ENCODE results near the gene DIO1. TPM values are rescaled to one million over a fixed set of nuclear protein-coding genes. Genes with fewer than 3 reads are reported as not detected.
"Not testable (repeated sequence)": the region's sequence is repeated elsewhere in the genome, so short reads cannot be mapped to it uniquely, and the experiment has no call there.

The DIO1 gene
- total RNA-seq, result not detected

DNA sequence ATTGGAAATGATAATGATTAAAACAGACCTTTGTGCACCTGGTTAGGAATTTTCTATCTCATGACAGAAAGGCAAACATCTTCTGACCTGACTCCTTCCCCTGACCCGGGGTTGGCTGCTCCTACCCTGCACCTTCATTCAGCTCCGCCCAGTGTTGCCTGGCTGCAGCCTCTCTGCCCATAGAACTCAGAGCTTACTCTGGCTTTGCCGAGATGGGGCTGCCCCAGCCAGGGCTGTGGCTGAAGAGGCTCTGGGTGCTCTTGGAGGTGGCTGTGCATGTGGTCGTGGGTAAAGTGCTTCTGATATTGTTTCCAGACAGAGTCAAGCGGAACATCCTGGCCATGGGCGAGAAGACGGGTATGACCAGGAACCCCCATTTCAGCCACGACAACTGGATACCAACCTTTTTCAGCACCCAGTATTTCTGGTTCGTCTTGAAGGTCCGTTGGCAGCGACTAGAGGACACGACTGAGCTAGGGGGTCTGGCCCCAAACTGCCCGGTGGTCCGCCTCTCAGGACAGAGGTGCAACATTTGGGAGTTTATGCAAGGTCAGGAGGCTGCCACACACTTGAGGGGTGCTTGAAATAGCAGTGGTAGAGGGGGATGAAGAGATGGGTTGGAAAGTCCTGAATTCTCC, at the start of gene DIO1:
TSS of gene DIO1 (plus strand) at position 189 of the 638 bp plus-strand sequence. CDS start at position 213, 24 bp downstream.
- no peak for DNase-seq

DNA sequence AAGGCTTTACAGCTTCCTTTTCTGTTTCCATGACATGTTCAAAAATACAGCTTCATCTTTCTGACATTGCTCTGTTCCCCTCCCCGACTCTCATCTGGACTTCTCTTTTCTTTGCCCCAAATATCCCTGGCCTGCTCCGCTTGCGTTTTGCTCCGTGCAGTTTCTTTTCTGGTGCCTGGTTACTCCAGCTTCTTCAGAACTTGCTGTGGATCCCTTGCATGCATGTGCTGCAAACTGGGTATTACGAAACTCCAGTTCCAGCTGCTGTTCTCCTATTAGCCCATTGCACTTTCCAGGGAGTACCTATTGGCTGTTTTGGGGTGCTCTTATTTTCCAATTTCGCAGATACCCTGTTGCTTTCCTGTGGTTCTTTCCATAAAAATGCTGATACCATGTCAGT, 46.0 kb upstream of the DIO1 start:
- no peak for DNase-seq

DNA sequence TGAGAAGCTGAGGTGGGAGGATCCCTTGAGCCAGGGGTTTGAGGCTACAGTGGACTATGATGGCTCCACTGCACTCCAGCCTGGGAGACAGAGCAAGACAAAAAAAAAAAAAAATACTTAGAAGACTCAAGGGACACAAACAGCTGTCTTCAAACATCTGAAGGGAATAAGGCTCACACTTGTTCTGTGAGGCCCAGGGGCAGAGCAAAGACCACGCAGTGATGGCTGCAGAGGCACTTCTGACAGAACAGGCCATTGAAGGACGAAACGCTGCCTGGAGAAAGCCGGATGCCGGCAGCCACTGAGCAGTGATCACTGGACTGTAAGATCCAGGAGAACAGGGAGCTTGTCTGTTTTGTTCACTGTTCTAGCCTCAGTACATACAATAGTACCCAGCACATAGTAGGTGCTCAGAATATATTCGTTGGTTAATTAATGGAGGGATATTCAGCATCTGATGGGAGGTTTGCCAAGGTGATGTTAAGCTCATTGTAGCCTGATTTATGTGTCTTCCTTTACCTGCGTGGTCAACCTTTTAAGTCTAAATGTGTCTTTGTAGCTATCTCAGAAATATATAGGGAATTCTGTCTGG, 43.8 kb upstream of the DIO1 start:
- DNase-seq, result no peak

DNA sequence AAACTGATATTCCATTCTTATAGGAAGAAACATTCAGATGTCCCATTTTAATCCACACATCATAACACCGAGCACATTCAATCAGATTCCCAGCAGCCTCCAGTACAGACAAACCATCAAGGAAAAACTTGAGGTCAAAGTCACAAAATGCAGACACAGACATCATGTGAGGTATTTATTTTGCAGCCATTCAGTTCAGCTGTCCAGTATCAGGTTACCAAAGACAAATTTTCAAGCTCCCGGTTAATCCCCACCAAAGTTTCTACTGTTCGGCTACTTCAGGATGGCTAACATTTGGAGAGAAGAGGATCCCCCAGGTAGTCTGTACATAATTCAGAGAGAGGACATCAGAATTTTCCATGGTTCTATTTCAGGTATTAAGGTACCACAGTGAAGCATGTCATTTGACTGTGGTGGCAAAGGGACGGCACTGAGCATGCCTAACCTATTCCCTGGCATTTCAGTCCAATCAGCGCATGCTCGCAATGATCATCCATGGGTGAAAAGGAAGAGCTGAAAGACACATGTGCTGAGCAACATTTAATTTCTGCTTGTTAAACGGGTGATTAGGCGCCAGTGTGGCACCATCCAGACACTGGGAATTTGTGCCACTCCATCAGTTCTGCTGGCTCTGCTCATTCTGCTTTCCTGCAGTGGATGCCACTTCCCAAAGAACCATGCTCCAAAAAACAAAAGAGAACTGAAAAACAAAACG, 42.3 kb upstream of the DIO1 start:
- DNase-seq, result no peak

DNA sequence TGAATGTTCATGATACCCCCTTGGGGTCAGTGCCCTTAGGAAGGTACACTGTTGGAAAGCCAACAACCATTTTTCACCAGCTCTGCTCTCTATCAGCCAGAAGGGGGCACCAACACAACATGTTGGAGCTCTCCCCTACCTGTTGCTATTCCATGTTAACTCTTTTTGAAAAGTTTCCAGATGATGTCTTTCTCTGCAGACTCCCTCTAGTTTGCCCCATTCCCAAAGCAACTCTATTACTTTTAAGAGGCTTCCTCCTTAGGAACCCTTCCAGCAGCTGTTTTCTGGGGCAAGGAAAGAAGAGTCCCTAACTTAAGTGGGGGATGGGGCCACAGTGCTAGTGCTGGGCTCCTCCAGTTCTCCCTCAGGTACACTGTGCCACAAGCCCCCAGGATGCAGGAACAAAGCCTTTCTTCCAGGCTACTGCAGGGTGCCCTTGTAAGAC, 33.0 kb upstream of the DIO1 start:
- DNase-seq, result peak; percentile 76

DNA sequence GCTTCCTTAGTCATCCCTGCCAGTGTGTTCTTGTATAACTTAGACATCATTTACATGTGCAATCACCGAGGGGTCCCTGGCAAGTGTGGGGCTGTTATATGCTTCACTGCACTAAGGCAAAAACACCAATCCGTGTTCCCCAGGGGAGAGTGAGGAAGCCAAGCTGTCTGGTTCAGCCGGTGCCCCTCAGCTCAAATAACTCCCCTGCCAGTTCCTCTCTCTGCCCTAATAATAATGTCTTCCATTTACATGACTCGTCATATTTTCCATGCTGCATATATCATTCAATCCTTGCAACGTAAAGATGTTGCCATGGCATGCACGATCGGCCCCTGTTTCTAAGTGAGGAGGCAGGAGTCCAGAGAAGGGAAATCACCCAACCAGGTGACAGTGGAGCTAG, 31.5 kb upstream of the DIO1 start:
- DNase-seq, result no peak

DNA sequence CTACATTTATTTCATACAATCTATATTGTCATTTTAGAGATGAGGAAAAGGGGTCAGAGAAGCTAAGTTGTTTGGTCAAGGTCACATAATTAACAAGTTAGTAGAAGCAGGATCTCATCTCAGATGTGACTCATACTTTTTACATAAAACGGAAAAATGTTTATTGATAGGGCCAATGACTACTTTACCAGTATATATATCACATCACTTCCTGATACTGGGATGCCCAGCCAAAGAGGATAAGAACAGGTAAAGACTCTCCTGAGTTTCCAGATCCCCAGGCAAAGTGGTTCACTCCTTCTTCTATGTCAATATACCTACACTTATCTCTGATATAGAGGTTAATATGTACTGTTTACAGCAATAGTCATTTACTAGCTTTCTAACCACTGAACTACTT, 25.4 kb upstream of the DIO1 start:
- DNase-seq, result no peak

DNA sequence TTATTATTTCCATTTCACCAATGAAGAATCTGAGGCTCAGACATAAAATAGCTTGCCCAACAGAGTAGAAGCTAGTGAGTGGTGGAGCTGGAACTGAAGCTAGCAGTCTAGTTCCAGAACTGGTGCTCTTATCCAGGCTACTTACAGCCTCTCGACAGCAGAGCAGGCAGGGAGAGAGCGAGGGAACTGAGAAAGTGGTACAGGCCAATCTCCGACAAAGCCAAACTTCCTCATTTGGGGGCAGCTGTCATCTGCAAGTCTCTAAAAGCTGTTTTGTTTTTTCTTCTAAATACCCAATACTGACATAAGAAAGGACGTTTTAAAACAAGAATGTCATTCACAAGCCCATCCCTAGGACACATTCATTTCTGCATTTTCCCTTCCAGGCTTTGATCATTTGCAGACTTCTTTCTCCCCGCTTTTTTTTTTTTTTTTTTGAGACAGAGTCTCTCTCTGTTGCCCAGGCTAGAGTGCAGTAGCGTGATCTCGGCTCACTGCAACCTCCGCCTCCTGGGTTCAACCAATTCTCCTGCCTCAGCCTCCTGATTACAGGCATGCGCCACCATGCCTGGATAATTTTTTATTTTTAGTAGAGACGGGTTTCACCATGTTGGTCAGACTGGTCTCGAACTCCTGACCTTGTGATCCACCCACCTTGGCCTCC, 24.4 kb upstream of the DIO1 start:
- DNase-seq, result no peak

DNA sequence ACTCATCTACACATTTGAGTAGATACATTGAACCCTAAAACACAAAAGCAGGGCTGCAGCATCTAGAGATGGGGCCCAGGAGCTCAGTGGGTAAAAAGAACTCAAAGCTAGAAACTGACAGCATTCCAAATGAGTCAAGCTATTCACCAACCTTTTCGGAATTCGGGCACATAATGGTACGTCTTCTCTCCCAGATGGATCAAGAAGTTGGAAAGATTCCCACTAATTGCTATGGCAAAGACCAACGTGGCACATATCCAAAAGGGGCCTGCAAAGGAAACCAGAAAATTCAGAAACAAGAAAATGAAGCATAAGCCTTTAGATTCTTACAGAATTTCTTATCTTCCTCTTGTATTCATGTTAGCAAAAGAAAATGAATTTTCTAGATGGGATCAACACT, 22.8 kb upstream of the DIO1 start:
- DNase-seq, result peak; percentile 59

DNA sequence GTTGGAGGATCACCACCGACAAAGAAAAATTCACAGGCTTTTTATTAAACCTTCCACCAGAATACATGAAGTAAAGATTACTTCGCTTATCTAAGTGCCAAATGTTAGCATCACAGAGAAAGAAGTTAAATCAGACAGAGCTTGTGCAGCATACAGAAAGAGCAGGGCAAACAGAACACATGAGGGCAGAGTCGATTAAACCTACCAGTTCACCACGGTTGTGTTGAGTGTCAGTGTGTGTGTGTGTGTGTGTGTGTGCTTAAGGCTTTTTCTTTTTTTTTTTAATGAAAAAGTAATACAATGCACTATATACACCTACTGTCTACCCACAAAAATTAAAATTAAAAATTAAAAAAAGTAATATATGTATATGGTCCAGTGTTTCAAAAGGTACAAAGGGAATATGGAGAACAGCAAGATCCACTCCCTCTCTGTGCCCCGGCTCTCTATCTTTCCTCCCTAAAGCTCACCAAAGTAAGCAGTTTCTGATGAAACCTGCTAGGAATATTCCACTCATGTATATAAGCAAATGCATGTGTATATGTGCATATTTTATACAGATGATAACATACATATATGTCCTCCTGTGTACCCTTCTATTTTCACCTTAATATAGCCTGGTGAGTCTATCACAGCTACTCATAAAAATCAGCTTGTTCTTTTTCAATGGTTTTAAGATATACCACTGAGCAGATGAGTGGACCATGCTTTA, 22.1 kb upstream of the DIO1 start:
- DNase-seq, result no peak

DNA sequence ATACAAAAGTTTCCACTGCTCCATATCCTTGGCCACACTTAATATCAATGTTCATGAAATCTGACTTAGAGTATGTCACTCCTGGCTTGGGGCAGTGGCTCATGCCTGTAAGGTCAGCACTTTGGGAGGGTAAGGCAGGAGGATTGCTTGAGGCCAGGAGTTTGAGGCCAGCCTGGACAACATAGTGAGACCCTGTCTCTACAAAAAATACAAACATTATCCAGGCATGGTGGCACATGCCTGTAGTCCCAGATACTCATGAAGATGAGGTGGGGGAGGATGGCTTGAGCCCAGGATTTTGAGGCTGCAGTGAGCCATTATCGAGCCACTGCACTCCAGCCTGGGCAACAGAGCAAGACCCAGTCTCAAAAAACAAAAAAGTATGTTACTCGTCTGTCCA, 18.8 kb upstream of the DIO1 start:
- not testable (repeated sequence) for DNase-seq

DNA sequence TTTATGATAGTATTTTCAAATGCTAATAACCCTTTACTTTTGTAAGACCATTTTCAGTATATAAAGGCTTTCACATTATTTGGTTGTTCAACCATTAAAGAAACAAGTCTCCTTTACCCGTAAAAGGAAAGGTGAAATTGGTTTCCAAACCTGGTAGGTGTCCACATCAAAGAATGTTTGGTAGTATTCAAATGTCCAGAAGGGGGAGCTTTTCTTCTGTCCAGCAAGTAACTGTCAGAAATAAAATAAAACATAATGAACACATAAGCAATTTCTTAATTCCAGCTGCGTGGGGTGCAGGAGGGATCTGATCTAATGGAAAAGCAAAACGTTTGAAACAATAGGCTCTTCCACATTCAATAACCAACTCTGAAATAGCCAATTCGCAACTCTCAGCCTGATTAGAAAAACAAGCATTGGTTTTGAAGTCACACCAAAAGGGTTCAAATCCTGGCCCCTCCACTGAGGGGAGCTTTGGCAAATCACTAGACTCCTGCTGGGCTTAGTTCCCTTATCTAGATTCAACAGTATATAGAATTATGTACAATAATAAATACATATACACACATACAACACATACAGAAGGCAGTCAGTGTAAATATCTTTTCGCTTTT, 15.4 kb upstream of the DIO1 start:
- peak; percentile 46 for DNase-seq

DNA sequence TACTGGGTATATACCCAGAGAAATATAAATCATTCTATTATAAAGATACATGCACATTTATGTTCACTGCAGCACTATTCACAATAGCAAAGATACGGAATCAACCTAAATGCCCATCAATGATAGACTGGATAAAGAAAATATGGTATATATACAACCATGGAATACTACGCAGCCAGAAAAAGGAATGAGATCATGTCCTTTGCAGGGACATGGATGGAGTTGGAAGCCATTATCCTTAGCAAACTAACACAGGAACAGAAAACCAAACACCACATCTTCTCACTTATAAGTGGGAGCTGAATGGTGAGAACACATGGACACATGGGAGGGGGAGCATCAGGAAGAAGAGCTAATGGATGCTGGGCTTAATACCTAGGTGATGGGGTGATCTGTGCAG, 12.1 kb upstream of the DIO1 start:
- not testable (repeated sequence) for DNase-seq

DNA sequence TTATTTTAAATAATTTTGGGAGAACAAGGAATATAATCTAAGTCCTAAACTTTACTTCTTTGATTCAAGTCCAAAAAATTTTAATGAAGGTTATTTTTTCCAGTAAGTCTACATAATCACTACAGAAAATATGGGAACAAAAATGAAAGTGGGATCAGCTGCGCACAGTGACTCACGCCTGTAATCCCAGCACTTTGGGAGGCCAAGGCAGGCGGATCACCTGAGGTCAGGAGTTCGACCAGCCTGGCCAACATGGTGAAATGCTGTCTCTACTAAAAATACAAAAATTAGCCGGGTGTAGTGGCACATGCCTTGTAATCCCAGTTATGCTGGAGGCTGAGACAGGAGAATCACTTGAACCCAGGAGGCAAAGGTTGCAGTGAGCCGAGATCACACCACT, 10.4 kb upstream of the DIO1 start:
- not testable (repeated sequence) for DNase-seq

DNA sequence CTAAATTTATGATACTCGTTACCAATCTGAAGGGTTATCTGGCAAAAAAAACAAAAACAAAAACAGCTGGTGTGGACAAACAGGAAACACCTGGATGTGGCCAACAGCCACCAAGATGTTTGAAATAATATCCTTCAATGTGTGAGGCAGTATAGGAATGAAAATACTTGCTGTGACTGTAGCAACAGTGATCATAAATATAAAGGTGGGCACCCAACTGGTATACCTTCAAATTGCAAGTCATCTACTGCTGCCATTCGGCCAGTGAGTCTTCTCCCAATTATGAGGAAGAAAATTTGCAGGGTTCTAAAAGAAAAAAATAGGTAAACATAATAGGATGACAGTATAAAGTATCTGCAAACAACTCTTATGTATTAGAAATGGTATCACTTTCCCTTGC, 5.3 kb upstream of the DIO1 start:
- DNase-seq, result no peak

DNA sequence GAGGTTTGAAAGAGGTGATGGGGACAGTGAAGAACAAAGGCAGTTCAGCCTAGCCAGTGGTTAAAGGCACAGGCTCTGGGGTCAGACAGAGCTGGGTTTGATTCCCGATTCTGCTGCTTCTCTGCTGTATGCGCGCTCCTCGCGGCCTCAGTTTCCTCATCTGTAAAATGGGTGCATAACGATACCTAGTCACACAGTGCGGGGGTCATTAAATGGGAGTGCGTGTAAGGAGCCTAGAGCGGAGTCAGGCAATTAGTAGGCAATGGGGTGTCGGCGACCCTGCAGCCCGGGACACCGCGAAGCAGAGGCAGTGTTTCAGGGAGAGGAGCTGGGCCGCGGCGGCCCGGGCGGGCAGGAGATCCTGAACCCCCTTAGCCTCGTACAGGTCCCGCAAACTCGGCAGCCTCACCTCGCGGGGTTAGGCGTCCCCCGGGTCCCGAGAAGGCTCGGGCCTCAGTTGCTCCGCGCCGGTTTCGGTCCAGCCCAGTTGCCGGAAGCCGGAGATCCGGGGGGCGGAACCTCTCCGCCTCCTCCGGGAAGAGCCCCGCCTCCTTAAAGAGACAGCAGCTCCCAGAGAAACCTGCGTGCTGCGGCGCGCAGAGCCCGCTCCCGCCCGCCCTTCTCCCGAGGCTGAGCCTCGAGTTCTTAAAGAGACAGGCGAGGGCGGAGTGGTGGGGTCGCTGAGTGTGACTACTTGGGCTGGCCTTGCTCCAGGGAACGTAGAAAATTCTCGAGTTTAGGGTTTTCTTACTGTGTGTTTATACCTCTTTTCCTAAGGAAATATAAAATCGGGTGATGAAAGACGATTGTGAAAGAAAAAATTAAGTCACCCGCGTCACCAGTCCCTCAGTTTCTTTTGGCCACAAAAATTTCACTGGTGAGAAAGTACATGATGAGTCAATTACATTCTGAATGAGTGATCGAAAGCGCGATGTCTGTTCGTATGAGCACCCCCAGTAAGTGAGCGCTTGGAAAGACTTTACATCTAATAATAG, 4.4 kb upstream of the DIO1 start, which contains the start of gene YIPF1:
TSS of gene YIPF1 (minus strand) at position 494 of the 995 bp plus-strand sequence. CDS start 860 bp downstream, outside the sequence.
- peak; percentile 95 for DNase-seq

DNA sequence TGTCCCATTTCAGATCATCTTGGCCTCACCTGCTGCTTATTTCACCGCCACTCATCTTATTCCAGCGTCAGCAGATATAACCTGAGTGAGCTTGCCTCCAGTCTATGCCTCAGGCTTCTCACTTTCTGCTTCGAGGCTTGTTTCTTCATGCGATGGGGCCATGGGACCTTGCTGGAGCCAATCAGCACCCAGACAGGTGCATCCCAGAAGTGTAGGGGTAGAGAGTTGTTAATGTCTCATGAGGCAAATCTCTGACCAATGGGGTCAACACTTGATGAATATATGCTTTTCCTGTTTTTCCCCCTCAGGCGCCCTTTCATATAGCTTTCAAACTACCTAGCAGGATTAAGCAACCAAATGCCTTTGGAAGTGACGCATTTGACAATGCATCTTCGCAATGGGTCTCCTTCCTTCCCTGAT, 3.5 kb upstream of the DIO1 start:
- peak; percentile 25 for DNase-seq

DNA sequence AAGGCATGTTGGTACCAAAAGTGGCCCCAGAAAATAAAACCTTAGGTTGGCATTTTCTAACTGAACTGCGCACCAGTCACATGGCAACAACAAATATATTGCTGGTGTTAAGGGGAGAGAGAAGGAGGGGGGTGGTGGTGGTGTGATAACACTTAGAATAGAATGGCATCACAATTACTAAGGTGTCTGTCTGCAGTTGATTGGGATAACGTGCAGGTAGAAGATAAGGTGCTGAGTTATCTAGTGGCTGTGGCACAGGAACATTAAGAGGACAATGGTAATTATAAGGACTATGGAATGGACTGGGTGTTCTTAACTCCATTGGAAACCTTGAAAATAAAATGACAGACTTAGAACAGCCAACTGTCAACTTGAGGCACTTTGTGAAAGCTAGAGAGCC, 3.0 kb upstream of the DIO1 start:
- DNase-seq, result no peak

DNA sequence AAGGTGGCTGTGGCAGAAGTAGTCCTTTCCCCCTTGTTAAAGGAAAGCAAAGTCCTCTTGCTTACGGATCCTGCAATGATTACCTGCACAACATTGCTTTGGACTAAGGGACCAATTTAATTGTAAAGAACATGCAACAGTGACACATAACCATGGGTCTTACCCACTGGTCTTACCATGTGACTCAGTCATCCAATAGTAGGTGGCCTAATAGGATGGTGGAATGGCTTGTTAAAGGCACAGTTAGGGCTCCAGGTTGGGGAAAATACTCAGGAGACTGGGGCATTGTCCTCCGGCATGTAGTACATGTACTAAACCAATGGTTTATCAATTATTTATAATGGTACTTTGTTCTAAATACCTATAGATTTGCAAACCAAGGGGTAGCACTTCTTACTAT, 2.3 kb upstream of the DIO1 start:
- DNase-seq, result no peak

DNA sequence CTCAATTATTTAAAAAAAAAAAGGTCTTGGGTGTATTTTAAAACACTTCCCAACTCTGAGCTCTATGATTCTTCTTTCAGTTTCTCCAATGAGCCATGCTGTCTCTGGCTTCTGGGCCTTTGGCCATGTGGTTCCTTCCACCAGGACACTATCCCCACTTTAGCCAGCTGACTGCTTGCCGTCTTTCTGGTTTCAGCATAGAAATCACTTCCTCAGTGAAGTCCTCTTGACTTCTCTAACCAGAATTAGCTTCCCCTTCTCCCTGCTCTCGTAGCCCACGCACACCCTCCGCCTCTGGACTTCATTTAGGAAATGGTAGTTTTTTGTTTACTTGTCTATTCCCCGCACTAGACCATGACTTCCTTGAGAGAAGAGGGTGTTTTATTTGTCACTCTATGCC, 1.1 kb upstream of the DIO1 start:
- no peak for DNase-seq

DNA sequence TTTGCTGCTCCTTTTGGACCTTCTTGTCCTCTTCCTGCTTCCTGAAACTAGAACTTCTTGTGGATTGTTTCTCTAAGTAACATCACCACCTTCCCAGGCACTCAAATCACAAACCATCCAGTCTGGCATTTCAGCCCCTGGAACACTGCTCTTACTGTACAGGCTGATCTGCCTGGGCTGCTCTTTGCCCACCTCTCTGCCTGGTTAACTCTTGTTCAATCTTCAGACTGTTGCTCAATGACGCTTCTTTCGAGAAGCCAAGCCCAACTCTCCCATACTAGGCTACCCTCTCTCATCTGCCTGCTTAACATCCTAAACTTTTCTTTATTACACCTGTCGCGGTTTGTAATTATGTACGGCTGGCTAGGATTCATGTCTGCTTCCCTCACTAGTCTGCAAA, 657 bp downstream of the DIO1 start:
- DNase-seq, result no peak

Measured in tongue (tissue), 2 donors.